Heart left ventricle (tissue), 16 donors: ENCODE data around the gene HSF2BP. TPM values are rescaled to one million over a fixed set of nuclear protein-coding genes. Genes with fewer than 3 reads are reported as not detected.

Source experiments
- ATAC-seq, 4 donors: fragments of 200-7000 bp; cut with Tn5 transposase; one replicate each; pipeline ENCODE4 v1.9.1; 2020 to 2022; ENCODE audit warnings: moderate library complexity in 4 of 4, mild to moderate bottlenecking in 3 of 4, moderate number of reproducible peaks in 1 of 4
- DNase-seq, 5 donors: peaks; one replicate each; pipeline ENCODE4 v3.0.0-alpha.2; 2020
- H3K27ac ChIP-seq, 12 donors: fragments of 200-600 bp; sonication (generic) in 4 of 12; one replicate each; pipeline versions ENCODE4 v1.5.0 to v1.8.0; 2016 to 2022; ENCODE audit warnings: mild to moderate bottlenecking in 2 of 12
- H3K27me3 ChIP-seq, 9 donors: fragments of 200-600 bp; sonication (generic) in 2 of 9; one replicate each; pipeline versions ENCODE4 v1.5.1 to v1.8.0; 2016 to 2022; ENCODE audit warnings: mild to moderate bottlenecking in 3 of 9
- H3K36me3 ChIP-seq, 9 donors: fragments of 200-600 bp; sonication (generic) in 2 of 9; one replicate each; pipeline versions ENCODE4 v1.5.0 to v1.8.0; 2018 to 2022; ENCODE audit warnings: mild to moderate bottlenecking in 2 of 9
- H3K4me1 ChIP-seq, 12 donors: fragments of 200-600 bp; sonication (generic) in 4 of 12; one replicate each; pipeline versions ENCODE4 v1.5.0 to v1.8.0; 2016 to 2022; ENCODE audit warnings: mild to moderate bottlenecking in 3 of 12
- H3K4me3 ChIP-seq, 12 donors: fragments of 200-600 bp; sonication (generic) in 4 of 12; one replicate each; pipeline versions ENCODE4 v1.5.0 to v1.8.0; 2017 to 2022; ENCODE audit warnings: mild to moderate bottlenecking in 9 of 12, moderate library complexity in 4 of 12
- H3K9me3 ChIP-seq, 12 donors: fragments of 200-600 bp; sonication (generic) in 4 of 12; one replicate each; pipeline versions ENCODE4 v1.5.0 to v1.8.0; 2016 to 2022; ENCODE audit warnings: mild to moderate bottlenecking in 1 of 12
- POLR2A ChIP-seq, 2 donors: fragments of 450-650 bp; IDR thresholded peaks; one replicate each; pipeline ENCODE4 v1.6.1; 2017; ENCODE audit warnings: antibody characterized with exemption in 2 of 2, mild to moderate bottlenecking in 2 of 2, moderate library complexity in 2 of 2
- WGBS, 4 donors: extraction: QIAGEN DNeasy Blood & Tissue Kit in 2 of 4; methylation state at CpG; one replicate each; pipeline versions ENCODE4 v1.1.5 to v1.1.7; 2013 to 2018; 5-methylcytosine and 5-hydroxymethylcytosine counted together
- intact Hi-C, 10 donors: fragments of 100-400 bp; cut with DNase I; formaldehyde crosslinking; loops; one replicate each; pipeline versions ENCODE4 v1.11.1 to v1.14.2; 2022
- polyA plus RNA-seq, 2 donors: library from polyadenylated mRNA; stranded (reverse); fragments of 200-250 nt; gene quantifications; one replicate each; pipeline ENCODE4 v1.2.3, GENCODE V29; 2013
- total RNA-seq, 9 donors: library from RNA; depleted of rRNA in 2 of 9; stranded (reverse); fragments of >200 nt in 2 of 9; fragmentation: NEBNext Ultra II Directional in 3 of 9; extraction: Animal tissue kit (Norgen Biotek cat#: 25700) in 3 of 9; gene quantifications; one replicate each; pipeline versions ENCODE4 v1.1.0 to v1.2.4, GENCODE V29; 2016 to 2023
- TF ChIP-seq, protein P1 (sequence below), 12 donors: fragments of 200-600 bp; sonication (generic) in 4 of 12; IDR thresholded peaks; one replicate each; pipeline versions ENCODE4 v1.5.0 to v1.8.0; 2018 to 2022; ENCODE audit warnings: antibody characterized with exemption in 12 of 12, mild to moderate bottlenecking in 5 of 12
- donor health status: ischemic (EF 13 %, LVEDD 7.1; RV severe dilation, severe dysfunction).
- donor health status: healthy with polysubstance abuse.
- donor health status: DM: no; HTN: yes; CAD: no.
- donor health status: DM: no; HTN: no; CAD: no.
- donor health status: ischemic (EF 25% LVEDD 6.9; RV normal size, moderate dysfunction).
- donor health status: ischemic (EF 25% LVEDD 5.7; RV mildly dilated, moderate dysfunction).
- donor health status: healthy.
- donor health status: DM: yes; HTN: yes; CAD: no.
- donor health status: ischemic (EF 35%, LVEDD 5.7; RV mildly dilated, moderate dysfunction).
- donor health status: nonischemic (EF 11% LVEDD 7.7; RV severe dilation, severe dysfunction).
- donor health status: DM: yes; HTN: yes; CAD: no.
- donor health status: PGD.
- donor health status: ischemic (EF 29% LVEDD 5.4; RV normal size, mild dysfunction).
- donor health status: nonischemic (EF 23%, LVEDD 6.1; RV moderate dilation, normal function).

The HSF2BP gene
- total and polyA plus RNA-seq, 11 donors = 0.08 to 0.32 (median 0.19) TPM; not detected in 8

DNA sequence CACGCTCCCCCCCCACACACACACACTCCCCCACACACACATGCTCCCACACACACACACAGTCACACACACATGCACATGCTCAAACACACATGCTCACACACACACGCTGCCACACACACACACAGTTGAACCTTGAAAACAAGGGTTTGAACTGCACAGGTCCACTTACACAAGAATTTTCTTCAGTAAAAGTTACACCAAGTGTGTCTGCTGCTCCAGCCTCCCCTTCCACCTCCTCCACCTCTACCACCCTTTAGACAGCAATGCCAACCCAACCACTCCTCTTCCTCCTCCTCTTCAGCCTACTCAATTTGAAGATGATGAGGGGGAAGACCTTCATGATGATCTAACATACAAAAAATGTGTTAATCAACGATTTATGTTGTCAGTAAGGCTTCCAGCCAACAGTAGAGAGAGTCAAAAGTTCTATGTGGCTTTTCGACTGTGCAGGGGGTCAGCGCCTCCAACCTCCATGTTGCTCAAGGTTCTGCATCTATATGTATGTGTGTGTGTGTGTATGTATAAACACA is 26.8 kb downstream of the HSF2BP start:
- DNase-seq = no peak

DNA sequence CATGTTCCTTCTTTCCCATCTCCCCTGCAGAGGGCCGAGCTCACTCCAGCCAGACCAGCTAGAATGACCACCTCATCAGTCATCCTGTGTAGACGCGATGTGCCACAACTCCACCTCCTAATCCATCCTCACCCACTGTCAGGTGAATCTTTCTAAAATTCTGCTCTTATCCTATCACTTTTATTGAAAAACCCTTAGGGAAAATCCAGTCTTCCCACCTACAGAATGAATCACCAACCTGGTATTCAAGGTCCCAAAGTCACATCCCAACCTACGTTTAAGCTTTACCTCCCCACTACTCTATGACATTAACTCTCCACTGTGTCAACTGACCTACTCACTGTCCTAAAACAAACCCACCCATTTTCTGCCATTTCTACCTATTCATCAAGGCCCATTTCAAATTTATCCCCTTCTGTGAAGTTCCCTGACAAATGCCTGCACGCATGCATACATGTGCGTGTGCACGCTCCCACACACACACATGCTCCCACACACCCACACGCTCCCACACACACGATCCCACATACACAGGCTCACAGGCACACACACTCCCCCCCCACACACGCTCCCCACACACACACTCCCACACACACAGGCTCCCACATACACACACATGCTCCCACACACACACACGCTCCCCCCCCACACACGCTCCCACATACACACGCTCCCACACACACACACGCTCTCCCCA is 27.7 kb downstream of the HSF2BP start:
- intact Hi-C loops = no loop called here
- Histone ChIP-seq H3K4me3 (no peak overlapping the region), H3K27ac (no peak overlapping the region), H3K9me3 (peaks cover 0 to 12% (median 5%) of the 10 kb centered on the region in 12 donors), H3K27me3 (no peaks in the 10 kb centered on the region), H3K4me1 (no peaks in the 10 kb centered on the region), H3K36me3 (no peaks in the 10 kb centered on the region)
- WGBS, 4 donors = 91 to 95% (median 94%) methylated on average over 14 of the region's 14 CpGs
- no peak for ATAC-seq
- TF ChIP-seq POLR2A (IDR thresholded peaks at IDR 0.05) = no peak
- TF ChIP-seq, protein P1, sequence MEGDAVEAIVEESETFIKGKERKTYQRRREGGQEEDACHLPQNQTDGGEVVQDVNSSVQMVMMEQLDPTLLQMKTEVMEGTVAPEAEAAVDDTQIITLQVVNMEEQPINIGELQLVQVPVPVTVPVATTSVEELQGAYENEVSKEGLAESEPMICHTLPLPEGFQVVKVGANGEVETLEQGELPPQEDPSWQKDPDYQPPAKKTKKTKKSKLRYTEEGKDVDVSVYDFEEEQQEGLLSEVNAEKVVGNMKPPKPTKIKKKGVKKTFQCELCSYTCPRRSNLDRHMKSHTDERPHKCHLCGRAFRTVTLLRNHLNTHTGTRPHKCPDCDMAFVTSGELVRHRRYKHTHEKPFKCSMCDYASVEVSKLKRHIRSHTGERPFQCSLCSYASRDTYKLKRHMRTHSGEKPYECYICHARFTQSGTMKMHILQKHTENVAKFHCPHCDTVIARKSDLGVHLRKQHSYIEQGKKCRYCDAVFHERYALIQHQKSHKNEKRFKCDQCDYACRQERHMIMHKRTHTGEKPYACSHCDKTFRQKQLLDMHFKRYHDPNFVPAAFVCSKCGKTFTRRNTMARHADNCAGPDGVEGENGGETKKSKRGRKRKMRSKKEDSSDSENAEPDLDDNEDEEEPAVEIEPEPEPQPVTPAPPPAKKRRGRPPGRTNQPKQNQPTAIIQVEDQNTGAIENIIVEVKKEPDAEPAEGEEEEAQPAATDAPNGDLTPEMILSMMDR (IDR thresholded peaks at IDR 0.05) = no peak
- DNase-seq = no peak

More for the DNA sequence above, 26.8 kb downstream of the HSF2BP start:
- no peaks in the 10 kb centered on the region for H3K27me3 ChIP-seq
- 69 to 85% (median 84%) methylated on average over 5 of the region's 5 CpGs for WGBS, 4 donors
- no peak overlapping the region for H3K4me3 ChIP-seq
- no peaks in the 10 kb centered on the region for H3K36me3 ChIP-seq
- H3K4me1 ChIP-seq = no peaks in the 10 kb centered on the region
- intact Hi-C loops = no loop called here
- no peak for ATAC-seq
- TF ChIP-seq POLR2A (IDR thresholded peaks at IDR 0.05) = no peak
- TF ChIP-seq, protein P1 (IDR thresholded peaks at IDR 0.05) = no peak
- H3K9me3 ChIP-seq = peaks cover 0 to 12% (median 5%) of the 10 kb centered on the region in 12 donors
- H3K27ac ChIP-seq = no peak overlapping the region

DNA sequence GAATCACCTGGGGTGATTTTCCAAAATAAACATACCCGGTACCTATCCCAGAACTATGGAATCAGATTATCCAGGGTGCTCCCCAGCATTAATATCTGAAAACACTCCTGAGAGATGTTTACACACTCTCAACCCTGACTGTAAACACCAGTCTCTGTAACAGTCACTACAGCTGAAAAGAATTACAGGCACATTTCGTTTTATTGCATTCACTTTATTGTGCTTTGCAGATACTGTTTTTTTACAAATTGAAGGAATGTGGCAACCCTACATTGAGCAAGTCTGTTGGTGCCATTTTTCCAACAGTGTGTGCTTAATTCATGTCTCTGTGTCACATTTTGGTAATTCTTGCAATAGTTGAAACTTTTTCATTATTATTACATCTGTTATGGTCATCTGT is 31.8 kb downstream of the HSF2BP start:
- Histone ChIP-seq H3K4me1 (no peaks in the 10 kb centered on the region), H3K27ac (no peak overlapping the region), H3K36me3 (no peaks in the 10 kb centered on the region), H3K27me3 (no peaks in the 10 kb centered on the region), H3K4me3 (no peak overlapping the region), H3K9me3 (peaks cover 0 to 12% (median 5%) of the 10 kb centered on the region in 12 donors)
- no peak for TF ChIP-seq POLR2A (IDR thresholded peaks at IDR 0.05)
- TF ChIP-seq, protein P1 (IDR thresholded peaks at IDR 0.05) = no peak
- WGBS, 4 donors = 88 to 95% (median 94%) methylated on average over 2 of the region's 2 CpGs
- no peak for ATAC-seq
- intact Hi-C loops = no loop called here
- no peak for DNase-seq

DNA sequence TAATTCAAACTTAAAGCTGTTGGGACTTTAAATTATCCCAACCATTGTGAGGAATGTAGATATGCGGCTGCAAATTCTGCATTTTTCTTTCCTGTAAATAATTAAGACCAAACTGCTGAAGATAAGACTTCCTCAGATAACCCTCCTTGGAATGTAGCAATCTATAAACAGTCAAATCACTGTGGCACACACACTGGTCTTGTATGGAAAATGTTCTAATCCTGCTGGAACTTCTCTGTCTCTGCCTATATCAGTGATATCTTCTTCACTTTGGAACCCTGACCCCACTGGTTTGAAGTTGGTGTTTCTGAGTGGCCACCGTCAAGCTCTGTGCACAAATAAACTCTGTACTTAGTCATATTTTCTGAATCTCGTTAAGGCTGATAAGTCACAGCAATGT is 32.9 kb downstream of the HSF2BP start:
- Histone ChIP-seq H3K4me3 (no peak overlapping the region), H3K4me1 (no peaks in the 10 kb centered on the region), H3K9me3 (peaks cover 0 to 12% (median 5%) of the 10 kb centered on the region in 12 donors), H3K27ac (no peak overlapping the region), H3K36me3 (no peaks in the 10 kb centered on the region), H3K27me3 (no peaks in the 10 kb centered on the region)
- TF ChIP-seq, protein P1 (IDR thresholded peaks at IDR 0.05) = no peak
- TF ChIP-seq POLR2A (IDR thresholded peaks at IDR 0.05) = no peak
- DNase-seq (no peak), ATAC-seq (no peak)
- intact Hi-C loops = no loop called here
- 36 to 49% (median 47%) methylated on average over 3 of the region's 3 CpGs for WGBS, 4 donors
